HG03442 (cell line): Measurements from ENCODE around the gene RCCD1.
A peak's percentile ranks its signal among the peaks of the same experiment; 100 is the strongest.
"Not testable (repeated sequence)": the region's sequence is repeated elsewhere in the genome, so short reads cannot be mapped to it uniquely, and the experiment has no call there.

ENCODE experiments used
- ATAC-seq: cut with Tn5 transposase; IDR thresholded peaks from one replicate; pipeline ENCODE4 v1.9.1; 2021; ENCODE audit warnings: mild to moderate bottlenecking, moderate library complexity; ENCODE audit not compliant: unreplicated experiment

Gene RCCD1

DNA sequence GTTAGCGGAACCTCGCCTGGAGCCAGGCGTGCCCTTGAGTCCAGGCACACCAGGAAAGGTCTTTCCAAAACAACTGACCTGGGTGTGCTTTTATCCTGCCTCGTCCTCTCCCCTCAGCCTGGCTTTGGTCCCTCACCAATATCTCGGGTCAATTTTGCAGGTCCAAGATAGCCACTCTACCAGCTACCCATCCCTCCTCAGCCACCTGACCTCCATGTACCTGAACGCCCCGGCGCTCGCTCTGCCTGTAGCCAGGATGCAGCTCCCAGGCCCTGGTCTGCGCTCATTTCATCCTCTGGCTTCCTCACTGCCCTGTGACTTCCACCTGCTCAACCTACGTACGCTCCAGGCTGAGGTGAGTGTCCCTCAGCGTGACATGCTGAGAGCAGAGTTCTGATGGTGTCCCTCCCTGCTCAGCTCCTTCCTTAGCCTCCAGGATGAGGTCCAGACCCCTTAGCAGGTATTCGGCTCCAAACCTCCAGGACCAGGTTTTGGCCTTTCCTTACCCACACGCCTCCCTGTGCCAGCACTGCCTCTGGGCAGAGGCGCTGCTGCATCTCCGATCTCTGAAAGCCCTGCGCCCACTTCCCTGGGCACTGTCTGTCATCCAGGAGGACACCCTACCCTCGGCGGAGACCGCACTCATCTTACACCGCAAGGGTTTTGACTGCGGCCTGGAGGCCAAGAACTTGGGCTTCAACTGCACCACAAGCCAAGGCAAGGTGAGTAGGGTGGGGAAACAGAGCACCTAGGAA is 36.5 kb upstream of the RCCD1 start:
- ATAC-seq = no peak

- ATAC-seq = no peak
Measured at GRCh38 chr15:90918835-90919234, 35.8 kb upstream of the RCCD1 start.

GRCh38 chr15:90921887-90922286 is 32.8 kb upstream of the RCCD1 start:
- ATAC-seq = no peak

DNA sequence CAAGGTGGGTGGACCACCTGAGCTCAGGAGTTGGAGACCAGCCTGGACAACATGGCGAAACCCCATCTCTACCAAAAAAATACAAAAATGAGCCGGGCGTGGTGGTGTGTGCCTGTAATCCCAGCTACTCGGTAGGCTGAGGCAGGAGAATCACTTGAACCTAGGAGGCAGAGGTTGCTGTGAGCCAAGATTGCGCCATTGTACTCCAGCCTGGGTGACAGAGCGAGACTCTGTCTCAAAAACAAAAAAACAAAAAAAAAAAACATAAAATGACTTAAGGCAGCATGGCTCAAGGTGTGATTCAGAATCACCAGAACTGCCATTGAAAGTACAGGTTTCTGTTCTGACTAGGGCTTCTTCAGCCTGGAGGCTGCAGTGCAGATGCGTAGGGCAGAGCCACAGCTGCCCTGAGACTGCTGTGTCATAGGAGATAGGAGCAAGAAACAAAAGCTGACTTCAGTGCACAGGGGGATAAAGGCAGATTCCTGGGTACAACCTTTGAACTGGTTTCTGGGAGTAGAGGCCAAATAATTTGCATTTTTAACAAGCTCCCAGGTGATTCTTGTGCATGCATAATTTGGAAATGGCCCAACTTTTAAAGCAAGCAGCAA is 31.9 kb upstream of the RCCD1 start:
- peak; percentile 86 for ATAC-seq

GRCh38 chr15:90924375-90924774 is 30.3 kb upstream of the RCCD1 start:
- ATAC-seq = peak; percentile 68

DNA sequence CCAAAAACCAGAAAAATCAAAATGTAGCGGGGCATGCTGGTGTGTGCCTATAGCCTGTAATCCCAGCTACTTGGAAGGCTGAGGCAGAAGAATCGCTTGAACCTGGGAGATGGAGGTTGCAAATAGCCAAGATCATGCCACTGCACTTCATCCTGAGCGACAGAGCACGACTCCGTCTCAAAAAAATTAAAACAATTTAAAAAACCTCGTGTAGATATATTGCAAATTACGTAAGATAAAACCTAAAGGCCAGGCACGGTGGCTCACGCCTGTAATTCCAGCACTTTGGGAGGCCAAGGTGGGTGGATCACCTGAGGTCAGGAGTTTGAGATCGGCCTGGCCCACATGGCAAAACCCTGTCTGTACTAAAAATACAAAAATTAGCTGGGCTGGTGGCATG is 27.9 kb upstream of the RCCD1 start:
- ATAC-seq = not testable (repeated sequence)

DNA sequence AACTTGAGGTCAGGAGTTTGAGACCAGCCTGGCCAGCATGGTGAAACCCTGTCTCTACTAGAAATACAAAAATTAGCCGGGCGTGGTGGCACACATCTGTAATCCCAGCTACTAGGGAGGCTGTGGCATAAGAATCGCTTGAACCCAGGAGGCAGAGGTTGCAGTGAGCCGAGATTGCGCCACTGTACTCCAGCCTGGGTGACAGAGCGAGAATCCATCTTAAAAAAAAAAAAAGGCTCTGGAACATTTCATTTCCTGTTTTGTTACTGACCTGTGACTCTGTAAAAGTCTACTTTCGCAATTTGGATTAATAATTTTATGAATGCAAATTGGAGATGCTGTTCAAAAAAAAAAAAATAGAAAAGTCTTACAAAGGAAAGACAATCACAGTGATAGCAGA is 26.6 kb upstream of the RCCD1 start:
- ATAC-seq = not testable (repeated sequence)

DNA sequence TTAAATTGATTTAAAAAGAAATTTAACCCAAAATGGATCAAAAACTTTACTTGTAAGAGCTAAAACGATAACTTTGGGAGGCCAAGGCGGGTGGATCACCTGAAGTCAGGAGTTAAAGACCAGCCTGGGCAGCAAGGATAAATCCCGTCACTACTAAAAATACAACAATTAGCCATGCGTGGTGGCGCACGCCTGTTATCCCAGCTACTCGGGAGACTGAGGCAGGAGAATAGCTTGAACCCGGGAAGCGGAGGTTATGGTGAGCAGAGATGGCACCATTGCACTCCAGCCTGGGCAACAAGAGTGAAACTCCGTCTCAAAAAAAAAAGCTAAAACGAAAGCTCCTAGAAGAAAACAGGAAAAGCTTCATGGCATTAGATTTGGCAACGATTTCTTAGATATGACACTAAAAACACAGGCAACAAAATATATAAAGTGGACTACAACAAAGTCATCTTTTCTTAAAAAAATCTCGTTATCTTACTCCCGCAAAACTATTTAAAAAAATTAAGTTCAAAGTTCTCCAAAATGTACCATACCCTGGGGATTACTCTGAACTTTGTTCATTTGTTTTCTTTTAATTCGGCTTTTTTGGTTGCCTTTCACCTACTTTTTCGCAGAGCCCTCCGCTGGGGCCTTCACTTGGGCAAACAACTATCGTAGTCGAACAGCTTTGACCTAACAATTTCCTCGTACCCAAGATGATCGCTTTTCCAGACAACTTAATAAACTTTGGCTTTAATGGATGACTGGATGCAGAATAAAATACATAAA is 25.3 kb upstream of the RCCD1 start:
- no peak for ATAC-seq

DNA sequence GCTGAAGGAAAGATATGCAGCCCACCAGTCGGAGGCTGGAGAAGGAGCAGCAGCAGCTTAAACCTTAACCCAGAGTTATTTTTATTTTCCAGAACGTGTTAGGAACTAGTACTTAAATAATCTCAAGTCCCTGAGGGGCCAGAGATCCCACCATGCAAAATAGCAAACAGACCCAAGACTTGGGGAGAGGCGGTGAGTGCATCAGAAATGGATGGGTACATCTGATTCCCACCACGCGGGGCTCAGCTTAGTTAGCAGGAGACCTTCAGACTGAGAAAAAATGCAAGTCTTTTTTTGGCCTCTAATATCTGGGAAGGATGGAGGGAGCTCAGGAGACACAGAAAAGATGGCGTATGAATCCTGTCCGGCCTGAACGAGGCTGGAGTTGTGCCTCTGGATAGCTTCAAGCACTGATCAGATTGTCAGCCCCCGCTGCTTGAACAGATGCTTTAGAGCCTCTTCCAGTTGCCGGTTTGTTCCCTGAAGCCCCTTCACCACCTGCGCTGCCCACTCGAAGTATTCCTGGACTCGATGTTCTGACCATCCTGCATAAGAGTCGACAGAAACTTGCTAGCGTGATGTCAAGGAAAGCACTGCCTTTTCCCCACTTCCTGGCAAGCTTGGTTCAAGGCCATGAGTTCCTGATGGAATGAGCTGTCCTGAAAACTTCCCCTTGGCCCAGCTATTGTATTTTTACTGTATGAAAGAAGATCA is 23.7 kb upstream of the RCCD1 start:
- no peak for ATAC-seq

- no peak for ATAC-seq
Measured at GRCh38 chr15:90931575-90931827, 23.2 kb upstream of the RCCD1 start.

GRCh38 chr15:90931828-90932659 is 22.6 kb upstream of the RCCD1 start, which contains the start of gene HDDC3:
HDDC3 (minus strand) TSS chr15:90932549; CDS start chr15:90932540, 9 bp downstream.
- ATAC-seq = peak; percentile 47

- ATAC-seq = no peak
Measured at GRCh38 chr15:90932660-90932991, 22.1 kb upstream of the RCCD1 start.

DNA sequence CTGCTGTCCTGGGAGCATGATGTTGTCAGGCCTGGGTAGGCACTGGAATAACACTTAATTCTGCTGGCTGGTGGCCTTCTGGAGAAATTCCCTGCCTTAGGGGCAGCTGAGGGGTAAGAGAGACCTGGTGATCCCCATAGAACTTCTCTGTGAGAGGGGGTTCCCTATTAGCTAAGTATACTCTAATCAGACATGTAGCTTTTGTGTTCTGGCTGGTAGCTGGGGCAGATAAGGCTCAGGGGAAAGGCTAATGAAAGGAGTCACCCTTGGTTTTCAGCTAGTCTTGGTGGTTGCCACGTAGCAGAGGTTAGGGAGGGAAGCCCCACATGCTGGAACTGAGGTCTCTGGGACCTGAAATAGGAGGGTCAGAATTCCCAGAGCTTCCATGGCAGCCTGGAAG is 21.4 kb upstream of the RCCD1 start:
- ATAC-seq = no peak

- peak; percentile 27 for ATAC-seq
Measured at GRCh38 chr15:90934256-90934948, 20.3 kb upstream of the RCCD1 start.

DNA sequence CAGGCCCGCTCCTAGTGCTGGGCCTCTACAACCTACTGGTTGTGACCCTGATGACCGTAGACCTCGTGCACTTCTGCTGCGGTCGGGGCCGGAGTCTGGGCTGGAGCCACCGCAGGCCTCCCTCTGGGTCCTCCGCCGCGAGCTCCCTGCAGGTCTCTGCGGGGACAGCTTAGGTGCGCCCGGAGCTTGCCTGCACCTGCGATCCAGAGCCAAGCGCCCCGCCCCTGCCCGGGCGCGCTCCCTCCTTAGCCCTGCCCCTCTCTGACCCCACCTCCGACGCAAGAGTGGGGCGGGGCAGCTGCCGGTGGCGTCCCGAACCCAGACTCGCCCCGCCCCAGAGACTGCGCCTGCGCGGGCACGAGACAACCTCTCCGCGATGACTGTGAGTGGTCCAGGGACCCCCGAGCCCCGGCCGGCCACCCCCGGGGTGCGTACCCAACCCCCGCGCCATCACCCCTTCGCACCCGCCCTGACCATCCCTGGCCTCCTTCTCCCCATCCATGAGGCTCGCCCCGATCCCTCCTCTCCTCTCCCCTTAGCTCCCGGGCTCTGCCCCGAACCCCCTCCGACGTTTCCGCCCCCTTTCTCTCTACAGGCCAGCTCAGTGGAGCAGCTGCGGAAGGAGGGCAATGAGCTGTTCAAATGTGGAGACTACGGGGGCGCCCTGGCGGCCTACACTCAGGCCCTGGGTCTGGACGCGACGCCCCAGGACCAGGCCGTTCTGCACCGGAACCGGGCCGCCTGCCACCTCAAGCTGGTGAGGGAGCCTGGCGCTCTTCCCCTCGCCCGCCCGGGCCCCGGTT is 19.5 kb upstream of the RCCD1 start, which contains the start of gene UNC45A:
TSS of gene UNC45A (plus strand) at position 337 of the 803 bp plus-strand sequence. CDS start at position 377, 40 bp downstream.
- ATAC-seq = peak; percentile 65

DNA sequence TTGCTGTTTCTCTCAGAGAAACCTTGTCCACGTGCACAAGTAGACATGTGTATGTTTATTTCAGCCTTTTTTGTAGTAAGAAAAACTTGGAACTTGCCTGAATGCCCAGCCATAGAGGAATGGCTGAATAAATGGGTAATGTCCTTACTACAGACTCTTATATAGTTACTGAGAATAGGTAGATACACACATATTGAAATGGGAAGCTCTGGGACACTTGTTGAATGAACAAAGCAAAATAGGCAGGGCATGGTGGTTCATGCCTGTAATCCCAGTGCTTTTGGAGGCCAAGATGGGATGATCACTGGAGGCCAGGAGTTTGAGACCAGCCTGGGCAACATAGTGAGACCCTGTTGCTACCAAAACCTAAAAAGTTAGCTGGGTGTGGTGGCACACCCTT is 17.9 kb upstream of the RCCD1 start:
- ATAC-seq = no peak

GRCh38 chr15:90938261-90938660 is 16.4 kb upstream of the RCCD1 start:
- no peak for ATAC-seq

DNA sequence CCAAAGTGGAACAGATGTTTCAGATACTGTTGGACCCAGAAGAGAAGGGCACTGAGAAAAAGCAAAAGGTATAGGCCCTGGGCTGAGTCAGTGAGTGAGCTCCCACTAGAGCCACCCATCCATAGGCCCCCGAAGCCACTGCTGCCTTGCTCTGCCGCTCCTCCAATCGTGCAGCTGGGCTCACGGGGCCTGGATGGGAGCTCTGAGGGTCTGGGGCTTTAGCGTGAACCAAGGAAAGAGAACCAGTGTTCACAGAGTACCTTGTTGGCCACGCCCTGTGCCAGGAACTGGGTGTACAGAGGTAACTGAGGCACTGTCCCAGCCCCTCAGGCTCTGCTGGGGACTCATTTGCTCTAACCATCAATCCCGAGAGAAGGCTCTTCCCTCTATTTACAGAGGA is 14.9 kb upstream of the RCCD1 start:
- ATAC-seq = no peak

DNA sequence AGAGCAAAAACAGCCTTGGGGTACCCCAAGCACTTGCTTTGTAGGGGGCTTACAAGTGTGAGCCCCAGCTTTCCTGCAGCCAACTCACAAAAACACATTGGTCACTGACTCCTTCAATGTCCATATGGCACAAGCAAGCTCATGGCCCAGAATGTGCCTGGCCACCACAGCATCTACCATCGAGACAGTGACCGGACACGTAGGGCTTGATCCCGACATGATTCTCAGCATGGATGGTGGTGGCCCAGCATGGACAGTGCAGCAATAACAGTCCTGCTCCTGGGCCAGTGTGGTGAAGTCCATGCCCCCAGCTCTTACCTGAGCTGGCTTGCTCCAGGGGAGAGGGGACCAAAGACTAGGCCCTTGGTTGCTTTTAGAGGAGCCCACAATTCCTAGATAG is 13.6 kb upstream of the RCCD1 start:
- ATAC-seq = no peak
